ENCODE measurements around the gene KASH5. TPM values are rescaled to one million over a fixed set of nuclear protein-coding genes. Genes with fewer than 3 reads are reported as not detected.
A peak's percentile ranks its signal among the peaks of the same experiment; 100 is the strongest.

KASH5 gene
- total and polyA plus RNA-seq, 2 of the 4 experiments (the other 2 are of a cell fraction) = not detected

DNA sequence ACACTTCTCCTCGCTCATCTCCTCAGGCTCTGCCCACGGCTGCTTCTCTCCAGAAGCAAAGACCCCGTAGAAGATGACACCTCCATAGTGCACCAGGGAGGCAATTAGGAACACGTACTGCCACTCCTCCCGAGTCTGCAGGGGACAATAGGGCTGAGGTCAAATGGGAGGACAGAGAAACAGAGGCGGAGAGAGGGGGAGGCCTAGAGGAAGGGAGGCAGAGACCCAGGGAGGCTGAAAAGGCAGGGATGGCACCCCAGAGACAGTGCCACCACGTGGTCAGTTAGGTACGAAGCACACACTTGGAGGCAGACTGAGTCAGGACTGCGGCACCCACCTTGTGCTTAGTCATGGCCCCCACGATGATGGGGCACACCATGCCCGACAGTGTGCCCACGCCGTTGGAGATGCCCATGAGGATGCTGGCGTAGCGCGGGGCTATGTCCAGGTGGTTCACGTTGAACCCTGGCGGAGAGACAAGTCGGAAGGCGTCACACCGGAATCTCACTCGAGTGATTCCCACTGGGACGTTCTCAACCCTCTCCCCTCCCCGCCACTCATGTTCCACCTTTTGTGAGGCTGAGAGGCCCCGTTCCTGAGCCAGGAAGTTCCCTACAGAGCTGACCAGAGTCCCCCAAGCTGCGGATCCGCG is 42.8 kb downstream of the KASH5 start:
- ChIA-PET CTCF (no interaction called here), POLR2A (ENCODE audit: unreplicated experiment) (interaction anchor here (0.7 kb wide), 1 partner anchor 21 kb away, joined by 6 read pairs; no protein-coding TSS in a partner anchor)
- H2BK5ac ChIP-seq (ENCODE audit: low read depth, low read length, poor library complexity, severe bottlenecking) = no peak overlapping the region

More for the DNA sequence above, 42.8 kb downstream of the KASH5 start:
- Histone ChIP-seq H4K91ac (ENCODE audit: insufficient read depth, low read depth, low read length) (no peak overlapping the region), H3K79me1 (ENCODE audit: low read depth in 1 of 2, low read length in 2 of 2) (no peaks in the 10 kb centered on the region), H3K9me3 (ENCODE audit: control insufficient read depth, insufficient read depth, low read length) (peaks cover 18% of the 10 kb centered on the region), H3K56ac (ENCODE audit: extremely low read depth, insufficient read depth, low read length) (no peak overlapping the region), H4K20me1 (ENCODE audit: insufficient read depth, low read length) (no peaks in the 10 kb centered on the region), H3K23ac (ENCODE audit: low read depth, low read length) (no peak overlapping the region), H3K4ac (ENCODE audit: low read depth, low read length) (no peak overlapping the region), H4K5ac (ENCODE audit: low read depth, low read length) (no peak overlapping the region), H2AK9ac (replicated peaks; ENCODE audit: low read depth, low read length, poor library complexity) (no peak overlapping the region), H2AK5ac (ENCODE audit: low read depth, low read length) (no peak overlapping the region), H3K27ac (ENCODE audit: insufficient read depth, low read length) (no peak overlapping the region), H3K4me1 (ENCODE audit: control insufficient read depth, insufficient read depth, low read length) (no peaks in the 10 kb centered on the region), H2BK15ac (ENCODE audit: low read depth, low read length) (no peak overlapping the region), H2AFZ (replicated peaks; ENCODE audit: low read length, poor library complexity) (peak overlapping the region; percentile 75), H4K8ac (ENCODE audit: low read depth in 2 of 2, low read length in 2 of 2) (no peak overlapping the region), H2BK120ac (ENCODE audit: low read depth, low read length) (no peak overlapping the region), H3K36me3 (ENCODE audit: control insufficient read depth, insufficient read depth, low read length) (no peaks in the 10 kb centered on the region), H3K4me3 (ENCODE audit: insufficient read depth, low read depth, low read length) (no peak overlapping the region), H2BK20ac (ENCODE audit: low read depth, low read length) (no peak overlapping the region), H3K9me1 (ENCODE audit: insufficient read depth, low read length) (no peaks in the 10 kb centered on the region), H3K27me3 (ENCODE audit: control insufficient read depth, insufficient read depth, low read length) (peaks cover 95% of the 10 kb centered on the region), H3K4me2 (ENCODE audit: low read depth, low read length) (no peak overlapping the region), H3K9ac (ENCODE audit: low read depth, low read length) (no peak overlapping the region), H3K14ac (replicated peaks; ENCODE audit: low read depth, low read length) (no peak overlapping the region), H3K18ac (ENCODE audit: low read depth, low read length) (no peak overlapping the region)
- ATAC-seq (ENCODE audit: low read depth) (no peak), DNase-seq (no peak)
- intact Hi-C loops (cut with micrococcal nuclease) = no loop called here
- 67% methylated on average over 20 of the region's 28 CpGs; no CpG with 5 or more reads in 1 of the 2 experiments for WGBS, 2 experiments (ENCODE audit: extremely low coverage in 2 of 2, insufficient read length in 1 of 2)
- dilution Hi-C loops (cut with HindIII; ENCODE audit: low sequenced_read_pairs, unreplicated experiment) = no loop called here
- BruUV-seq (replicated peaks) = no TSS peak
- in situ Hi-C loops (cut with MboI; ENCODE audit: low sequenced_read_pairs) = loop anchor here (10.0 kb wide), 1 partner anchor 166 kb away; no protein-coding TSS in a partner anchor
- TF ChIP-seq MAZ (IDR thresholded peaks at IDR 0.05; ENCODE audit: borderline replicate concordance, low read depth, low read length) = no peak
- no peak for TF ChIP-seq RFX5 (IDR thresholded peaks at IDR 0.05; ENCODE audit: low read depth, low read length)
- 0 out of 2 replicates have a peak, but pooled peaks have one; percentile 10 for TF ChIP-seq RAD21 (IDR thresholded peaks at IDR 0.05; ENCODE audit: low read length)
- TF ChIP-seq NFE2L2 (IDR thresholded peaks at IDR 0.05; ENCODE audit: low read depth, low read length) = no peak
- TF ChIP-seq, protein P1, sequence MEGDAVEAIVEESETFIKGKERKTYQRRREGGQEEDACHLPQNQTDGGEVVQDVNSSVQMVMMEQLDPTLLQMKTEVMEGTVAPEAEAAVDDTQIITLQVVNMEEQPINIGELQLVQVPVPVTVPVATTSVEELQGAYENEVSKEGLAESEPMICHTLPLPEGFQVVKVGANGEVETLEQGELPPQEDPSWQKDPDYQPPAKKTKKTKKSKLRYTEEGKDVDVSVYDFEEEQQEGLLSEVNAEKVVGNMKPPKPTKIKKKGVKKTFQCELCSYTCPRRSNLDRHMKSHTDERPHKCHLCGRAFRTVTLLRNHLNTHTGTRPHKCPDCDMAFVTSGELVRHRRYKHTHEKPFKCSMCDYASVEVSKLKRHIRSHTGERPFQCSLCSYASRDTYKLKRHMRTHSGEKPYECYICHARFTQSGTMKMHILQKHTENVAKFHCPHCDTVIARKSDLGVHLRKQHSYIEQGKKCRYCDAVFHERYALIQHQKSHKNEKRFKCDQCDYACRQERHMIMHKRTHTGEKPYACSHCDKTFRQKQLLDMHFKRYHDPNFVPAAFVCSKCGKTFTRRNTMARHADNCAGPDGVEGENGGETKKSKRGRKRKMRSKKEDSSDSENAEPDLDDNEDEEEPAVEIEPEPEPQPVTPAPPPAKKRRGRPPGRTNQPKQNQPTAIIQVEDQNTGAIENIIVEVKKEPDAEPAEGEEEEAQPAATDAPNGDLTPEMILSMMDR (conservative IDR thresholded peaks at IDR 0.05; ENCODE audit: low read depth, low read length) = peak; percentile 17; the same call in 1 of the 2 replicates

Data from IMR-90 (cell line).